ENCODE measurements around the gene MBD6.

The MBD6 gene

DNA sequence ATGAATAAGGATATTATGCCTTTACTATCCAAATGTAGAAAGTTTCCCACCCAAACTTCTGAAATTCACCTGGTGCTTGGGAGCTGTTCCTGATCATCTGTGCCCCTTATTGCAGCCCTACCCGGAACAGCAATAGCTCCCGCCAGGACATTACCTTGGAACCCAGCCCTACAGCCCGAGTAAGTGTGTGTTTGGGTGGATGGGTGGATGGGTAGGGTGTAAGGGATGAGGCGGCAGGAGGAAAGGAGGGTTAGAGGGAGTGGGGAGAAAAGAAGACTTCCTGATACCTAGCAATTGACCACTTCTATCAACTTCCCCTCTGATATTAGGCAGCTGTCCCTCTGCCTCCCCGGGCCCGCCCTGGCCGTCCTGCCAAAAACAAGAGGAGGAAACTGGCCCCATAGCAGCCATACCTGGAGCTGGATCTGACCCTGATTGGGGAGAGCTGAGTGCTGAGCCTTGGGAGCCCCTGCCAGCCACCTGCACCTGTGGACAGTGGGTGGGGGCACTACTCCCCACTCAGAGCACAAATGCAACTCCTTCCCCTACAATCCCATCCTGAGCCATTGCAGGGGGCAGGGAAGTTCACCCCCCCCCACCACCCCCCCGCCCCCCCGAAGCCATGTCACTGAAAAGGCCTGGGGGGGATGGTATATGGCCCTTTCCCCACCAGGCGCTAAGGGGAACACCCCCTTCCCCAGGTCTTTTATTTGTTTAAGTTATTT is 6.4 kb downstream of the MBD6 start:
- FAIRE-seq, result no peak

DNA sequence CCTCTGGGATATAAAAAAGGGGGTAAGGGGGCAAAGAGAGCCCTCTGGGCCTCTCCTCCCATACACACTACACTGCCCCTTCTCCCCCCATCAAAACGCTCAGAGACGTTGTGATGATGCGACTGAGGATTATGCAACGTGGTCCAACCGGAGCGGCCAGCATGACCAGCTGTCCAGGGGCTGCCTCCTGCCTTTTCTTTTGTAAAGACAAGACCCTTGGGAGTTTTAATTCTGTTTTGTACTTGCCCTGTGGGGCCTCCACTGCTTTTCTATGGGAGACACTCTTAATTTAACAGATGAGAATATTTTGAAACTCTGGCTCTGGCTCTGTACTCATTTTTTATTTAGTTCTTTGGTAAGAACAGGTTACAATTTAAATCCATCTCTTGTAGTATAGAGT is 7.2 kb downstream of the MBD6 start:
- FAIRE-seq, result no peak

DNA sequence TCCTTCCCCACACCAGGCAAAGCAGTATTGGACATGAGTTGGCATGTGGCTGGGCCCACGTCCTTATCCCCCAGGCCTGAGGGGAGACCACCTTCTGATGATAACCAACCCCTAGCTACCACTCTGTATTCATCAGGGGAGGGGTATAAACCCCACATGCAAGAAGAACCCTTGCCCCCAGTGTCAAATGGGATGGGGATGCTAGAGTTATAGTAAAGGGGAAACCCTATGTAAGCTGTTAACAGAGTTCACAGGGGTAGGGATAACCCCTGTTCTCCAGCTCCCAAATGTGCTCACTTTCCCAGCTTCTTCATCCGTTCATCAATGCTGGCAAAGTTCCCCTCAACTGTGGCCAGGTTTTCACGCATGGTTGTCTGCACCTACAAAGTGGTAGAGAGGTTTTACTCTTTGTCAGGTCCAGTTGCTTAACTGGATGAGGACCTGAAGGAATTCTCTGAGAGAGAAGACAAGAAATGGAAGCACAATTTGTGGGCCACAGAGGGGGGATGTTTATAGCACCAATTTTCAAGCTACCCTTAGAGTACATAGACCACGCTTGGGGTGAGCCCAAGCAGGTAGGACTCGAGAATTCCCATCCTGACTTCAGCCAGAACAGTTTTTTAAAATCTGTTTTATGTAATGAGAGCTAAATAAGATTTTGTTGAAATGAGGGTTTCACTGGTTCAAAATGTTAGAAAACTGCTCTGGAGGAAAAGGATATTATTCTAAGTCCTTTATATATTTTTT is 7.9 kb downstream of the MBD6 start:
- no peak for FAIRE-seq

DNA sequence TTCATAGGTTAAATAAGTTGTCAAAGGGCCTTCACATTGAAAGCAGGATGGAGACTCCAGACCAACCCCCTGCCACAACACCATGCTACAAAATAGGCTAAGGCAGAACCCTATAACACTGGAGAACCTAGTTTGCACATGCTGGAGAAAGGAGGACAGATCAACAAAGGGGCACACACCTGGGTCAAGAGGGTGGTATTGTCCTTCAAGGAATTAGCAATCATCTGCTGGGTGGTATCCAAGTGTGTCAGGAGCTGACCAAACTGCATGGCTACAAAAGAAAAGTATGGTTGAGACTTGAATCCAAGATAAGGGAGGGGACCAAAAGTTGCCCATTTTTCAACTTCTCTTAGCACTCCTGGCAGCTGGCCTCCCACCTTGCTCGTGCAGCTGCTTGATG is 9.2 kb downstream of the MBD6 start:
- FAIRE-seq, result no peak

DNA sequence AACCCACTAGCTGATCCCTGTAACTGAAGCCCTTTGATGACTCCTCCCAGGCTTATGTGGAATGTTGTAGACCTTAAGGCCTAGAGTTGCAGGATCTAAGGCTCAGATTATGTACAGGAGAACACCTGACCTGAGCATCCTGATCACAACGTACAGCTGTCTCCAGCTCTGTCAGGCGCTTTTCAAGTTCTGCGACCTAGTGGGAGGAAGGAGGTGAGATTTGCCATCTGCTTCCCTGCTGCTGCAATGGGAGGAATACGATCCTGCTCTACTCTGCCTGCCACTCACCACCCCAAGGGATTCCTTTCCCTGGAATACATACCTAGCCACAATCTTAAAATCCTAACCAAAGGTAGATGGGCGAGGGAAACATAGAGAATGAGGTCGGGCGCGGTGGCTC is 10.5 kb downstream of the MBD6 start:
- no peak for FAIRE-seq

DNA sequence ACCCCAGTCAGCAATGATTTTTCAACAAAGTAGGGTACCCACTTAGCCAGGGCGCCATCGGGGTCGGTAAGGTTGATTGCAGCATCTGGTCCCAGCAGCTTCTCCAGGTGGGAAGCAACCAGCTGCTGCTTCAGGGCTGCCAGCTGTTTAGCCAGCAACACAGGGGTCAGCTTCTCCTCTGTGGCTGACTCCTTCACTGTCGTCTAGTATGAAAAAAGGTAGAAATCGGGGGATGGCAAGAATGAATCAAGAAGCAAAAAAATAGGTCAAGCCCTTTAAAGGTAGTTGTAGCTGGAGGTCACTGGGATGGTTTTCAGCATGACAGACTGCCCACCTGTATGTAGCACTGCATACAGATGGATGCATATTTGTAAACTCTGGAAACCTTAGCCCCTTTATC is 11.6 kb downstream of the MBD6 start:
- FAIRE-seq, result no peak

DNA sequence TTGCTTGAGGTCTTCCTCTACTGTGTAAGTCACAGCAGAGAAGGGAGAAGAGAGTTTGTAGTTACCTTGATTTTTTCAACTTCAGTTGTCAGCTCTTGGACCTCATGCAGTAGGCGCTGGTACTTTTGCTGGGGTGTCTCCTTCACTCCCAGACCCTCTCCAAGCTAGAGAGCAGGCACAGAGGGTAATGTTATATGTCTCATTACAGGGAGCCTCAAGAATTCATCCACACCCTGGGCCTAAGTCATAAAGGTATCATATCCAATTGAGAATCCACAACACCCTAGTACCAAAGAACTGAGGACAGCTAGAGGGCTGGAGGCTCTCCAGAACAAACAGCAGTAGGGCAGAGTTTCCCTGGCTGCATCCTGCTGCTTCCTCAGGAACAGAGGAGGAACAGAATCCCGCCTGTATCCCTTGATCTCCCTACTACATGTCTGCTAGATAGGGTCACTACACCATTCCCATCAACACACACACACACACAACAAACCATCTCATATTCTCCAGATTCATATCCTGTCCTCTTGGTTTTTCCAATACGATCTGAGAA is 12.4 kb downstream of the MBD6 start:
- no peak for FAIRE-seq

DNA sequence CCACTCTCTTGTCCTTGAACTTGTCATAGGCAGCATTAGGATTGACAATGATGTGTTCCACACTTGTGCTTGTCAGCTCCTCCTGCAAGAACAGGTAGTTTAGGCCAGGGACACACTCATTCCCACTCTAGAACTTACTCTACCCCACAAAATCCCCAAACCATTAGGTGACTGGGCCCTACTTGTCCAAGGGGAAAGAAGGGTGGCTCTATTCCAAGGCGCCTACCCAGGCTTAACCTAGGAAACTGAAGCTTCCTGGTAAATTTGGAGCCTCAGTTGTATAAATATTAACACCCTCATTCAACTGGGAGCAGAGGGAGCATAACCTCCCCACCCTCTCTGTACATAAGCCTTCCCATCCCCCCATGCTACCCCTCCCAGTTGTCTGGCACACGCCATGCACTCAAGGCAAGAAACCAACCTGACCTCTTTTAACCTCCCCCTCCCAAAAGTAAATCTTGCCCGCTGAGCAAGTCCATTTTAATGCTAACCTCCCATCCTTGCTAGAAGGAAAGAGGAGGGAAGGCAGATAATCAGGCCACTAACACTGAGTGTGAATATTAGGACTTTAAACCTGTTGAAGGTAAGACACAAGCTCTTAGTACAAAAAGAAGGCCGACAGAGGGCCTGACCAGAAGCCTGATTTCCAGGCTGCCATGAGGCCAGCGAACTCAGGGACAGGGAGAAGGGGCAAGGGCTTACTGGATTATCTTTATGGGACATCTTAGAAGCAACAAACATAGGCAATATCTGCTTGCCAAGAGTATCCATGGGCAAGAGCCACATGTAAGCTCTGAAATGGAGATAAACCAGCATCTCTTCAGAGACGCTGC is 13.4 kb downstream of the MBD6 start:
- FAIRE-seq, result no peak

DNA sequence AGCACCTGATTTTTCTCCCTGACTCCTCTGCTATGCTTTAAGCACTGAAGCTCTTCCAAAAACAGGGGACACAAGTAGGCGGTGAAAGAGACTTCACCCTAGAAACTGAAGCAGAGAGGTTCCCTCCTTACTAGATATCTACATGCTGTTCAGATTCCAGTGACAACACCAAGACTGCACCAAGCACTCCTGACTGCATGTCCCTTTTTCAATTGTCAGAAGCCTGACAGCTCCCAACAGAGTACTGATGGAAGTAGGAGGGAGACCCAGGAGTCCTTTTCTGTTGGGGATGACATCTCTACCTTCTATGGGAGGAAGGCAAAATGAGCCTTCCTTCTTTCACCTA is 13.9 kb downstream of the MBD6 start:
- FAIRE-seq, result no peak

DNA sequence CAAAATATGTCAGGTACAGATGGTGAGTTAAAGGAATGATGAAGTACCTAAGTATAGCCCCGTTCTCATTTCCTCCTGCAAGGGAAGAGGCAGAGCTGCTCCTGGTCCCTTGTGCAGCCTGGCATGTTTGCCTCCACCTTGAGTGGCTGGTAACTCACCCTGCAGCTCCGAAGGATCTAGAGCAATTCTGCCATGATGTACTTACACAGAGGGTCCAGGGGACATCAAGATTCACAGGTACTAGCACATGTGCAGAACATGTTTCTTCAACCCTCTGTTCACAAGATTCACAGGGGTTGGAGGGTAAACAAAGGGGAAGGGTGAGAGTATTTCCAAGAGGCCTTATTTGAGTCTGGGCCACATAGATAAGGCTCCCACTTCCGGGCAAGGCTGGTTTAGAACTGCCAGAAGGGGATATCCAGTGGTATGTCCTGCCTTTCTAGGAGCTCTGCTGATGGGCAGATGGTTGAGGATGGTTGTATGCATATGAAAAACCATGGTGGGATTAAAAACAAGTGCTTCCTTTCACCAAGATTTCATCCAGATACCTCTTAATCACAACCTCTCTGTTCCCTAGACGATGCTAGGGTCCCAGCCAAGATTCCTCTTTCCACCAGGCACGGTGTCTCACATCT is 16.6 kb downstream of the MBD6 start:
- FAIRE-seq, result no peak

DNA sequence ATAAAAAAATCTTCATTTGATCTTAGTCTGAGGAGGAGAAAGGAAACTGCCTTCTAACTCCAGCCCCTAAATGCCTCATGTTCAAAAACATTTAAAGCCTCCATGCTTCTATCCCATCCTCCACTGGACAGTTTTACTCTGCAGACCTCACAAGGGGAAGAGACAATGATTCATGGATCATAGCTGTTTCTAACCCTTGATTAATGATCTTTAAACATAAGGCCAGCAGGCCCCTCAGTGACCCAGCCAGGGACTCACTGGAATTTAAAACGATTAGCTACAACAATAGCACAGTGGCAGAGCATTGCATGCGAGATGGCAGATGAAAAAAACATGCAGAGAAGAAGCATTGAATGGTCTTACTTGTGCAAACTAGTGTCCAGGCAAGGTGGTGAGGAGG is 18.4 kb downstream of the MBD6 start:
- FAIRE-seq, result no peak

DNA sequence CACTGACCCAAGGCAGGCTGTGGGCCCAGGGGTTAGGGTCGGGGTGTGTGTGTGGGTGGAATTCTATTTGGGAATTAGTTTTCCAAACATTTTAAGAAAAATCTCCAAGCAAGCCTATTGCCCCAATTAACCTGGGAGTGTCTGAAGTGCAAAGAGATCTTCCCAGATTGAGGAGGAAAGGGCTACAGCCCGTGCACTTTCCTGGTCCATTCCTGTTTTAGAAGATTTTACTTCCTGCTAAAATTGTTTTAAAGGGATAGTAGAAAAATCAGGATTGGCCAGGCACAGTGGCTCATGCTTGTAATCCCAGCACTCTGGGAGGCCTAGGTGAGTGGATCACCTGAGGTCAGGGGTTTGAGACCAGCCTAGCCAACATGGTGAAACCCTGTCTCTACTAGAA is 19.1 kb downstream of the MBD6 start:
- no peak for FAIRE-seq

DNA sequence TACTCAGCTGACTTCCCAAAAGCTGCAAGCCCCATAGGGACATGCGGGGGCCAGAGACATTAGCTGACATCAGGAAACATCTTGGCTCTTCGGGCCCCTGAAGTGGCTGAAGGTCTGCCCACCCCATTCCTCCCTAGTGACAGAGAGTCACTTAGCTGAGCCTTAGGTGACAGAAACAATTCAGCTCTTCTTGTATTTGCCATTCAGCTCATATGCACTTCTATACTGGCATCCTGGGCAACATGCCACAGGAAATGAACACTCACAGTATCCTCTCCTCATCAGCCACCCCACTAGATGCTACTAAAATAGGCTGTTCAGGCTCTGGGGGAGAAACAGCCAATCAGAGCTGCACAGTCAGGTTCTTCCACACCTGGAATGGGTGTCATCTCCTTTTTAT is 21.0 kb downstream of the MBD6 start:
- FAIRE-seq, result no peak

DNA sequence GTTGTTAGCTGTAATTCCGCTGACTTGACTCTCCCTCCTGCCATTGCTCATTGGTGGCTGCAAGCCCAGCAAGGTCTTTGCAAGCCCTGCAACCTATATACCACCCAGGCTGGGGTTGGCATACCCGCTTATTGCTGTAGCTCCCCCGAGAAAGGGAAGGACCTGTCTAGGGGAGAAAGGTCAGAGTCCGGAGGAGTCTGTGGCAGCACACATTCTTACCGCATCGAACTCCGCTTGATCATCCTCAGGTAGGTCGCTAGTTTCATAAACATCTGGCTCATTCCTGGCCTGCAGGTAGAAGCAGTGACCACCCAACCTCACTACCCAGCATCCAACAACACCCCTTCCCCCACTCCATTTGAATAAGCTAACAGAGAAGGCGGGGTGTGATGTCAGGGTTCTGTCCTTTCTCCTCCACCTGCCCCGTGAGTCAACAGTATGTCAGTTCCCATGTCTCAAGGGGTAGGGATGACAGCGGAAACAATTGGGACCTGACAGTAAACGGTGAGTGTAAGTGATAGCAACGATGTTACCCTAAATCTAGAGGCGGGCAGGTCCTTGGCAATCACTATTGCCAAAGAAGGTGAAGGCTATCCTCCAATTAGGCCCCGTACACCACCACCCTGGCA is 23.3 kb downstream of the MBD6 start:
- no peak for FAIRE-seq

DNA sequence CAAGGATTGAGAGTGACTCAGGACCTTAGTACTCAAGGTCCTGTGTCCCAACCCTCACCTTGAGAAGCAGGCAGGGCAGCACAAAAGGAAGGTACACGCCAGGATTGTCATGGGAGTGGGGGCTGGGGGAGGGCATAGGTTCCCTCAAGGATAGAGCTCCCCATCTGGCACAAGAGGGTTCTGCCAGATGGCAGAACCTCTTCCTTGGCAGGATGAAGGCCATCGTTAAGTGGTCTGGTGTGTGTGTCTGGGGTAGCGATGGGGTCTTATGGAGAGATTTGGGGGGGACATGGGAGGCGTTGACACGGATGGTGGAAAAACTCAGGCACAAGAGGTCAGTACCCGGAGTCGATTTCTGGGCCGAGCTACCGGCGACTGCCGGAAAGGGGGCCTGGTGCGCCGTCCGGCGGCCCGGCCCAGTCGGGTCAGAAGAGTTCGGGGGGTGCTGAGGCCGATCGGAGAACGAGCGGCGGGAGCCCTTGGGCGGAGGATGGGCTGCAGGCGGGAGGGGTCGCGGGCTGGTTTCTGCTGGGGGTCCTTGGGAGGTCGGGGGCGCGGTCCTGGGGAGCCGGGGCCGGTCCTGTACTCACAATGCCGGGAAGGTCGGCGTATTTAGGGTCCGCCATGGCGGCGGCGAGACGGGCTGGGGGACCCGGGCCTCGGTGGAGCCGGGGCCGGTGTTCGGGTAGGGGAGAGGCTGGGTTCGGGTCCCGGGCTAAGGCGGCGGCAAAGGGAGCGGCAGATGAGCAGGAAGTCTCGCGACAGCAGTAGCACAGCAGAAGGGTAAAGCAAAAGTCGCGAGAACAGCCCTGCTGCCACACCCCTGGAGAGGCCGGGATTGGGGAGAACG is 24.0 kb downstream of the MBD6 start, which contains the start of gene DCTN2:
Gene DCTN2, minus strand, starts transcription at position 755 of the 850 bp plus-strand sequence. Its CDS starts 129 bp downstream, at position 626.
- no peak for FAIRE-seq

DNA sequence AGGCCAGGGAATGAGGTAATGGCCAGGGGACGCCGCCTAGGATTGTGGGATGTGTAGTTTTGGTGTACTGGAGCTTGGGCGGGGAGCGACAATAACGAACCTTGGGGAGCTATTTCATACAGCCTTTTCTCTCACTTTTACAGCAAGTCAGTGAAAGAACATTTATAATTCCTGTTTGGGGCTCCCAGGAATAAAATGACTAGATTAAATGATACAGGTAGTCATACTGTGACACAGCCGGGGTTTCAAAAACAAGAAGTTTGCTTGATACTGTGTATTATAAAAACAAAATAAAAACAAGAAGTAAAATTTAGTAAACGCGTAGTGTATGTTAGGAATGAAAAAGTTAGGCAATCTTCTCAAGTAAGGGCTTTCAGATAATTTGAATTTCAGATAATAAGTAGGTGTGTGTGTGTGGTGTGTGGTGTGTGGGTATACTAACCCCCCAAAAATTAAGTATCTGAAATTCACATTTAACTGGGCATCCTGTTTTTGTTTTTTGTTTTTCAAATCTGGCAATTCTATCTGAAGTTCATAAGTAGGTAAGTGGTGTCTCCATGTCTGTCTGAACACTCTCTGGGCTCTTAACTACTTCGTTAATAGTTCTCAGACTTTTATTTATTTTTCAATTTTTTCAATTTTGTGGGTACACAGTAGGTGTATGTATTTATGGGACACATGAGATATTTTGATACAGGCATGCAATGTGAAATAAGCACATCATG is 24.8 kb downstream of the MBD6 start:
- peak; percentile 51 for FAIRE-seq

DNA sequence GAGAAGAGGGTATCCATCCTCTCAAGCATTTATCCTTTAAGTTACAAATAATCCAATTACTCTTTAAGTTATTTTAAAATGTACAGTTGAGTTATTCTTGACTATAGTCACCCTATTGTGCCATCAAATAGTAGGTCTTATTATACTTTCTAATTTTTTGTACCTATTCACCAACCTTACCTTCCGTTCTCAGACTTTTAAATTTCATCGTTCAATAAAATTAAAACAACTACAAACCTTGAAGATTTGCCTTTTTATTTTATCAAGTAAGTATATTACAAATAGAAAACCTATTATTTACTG is 25.3 kb downstream of the MBD6 start:
- FAIRE-seq, result no peak

DNA sequence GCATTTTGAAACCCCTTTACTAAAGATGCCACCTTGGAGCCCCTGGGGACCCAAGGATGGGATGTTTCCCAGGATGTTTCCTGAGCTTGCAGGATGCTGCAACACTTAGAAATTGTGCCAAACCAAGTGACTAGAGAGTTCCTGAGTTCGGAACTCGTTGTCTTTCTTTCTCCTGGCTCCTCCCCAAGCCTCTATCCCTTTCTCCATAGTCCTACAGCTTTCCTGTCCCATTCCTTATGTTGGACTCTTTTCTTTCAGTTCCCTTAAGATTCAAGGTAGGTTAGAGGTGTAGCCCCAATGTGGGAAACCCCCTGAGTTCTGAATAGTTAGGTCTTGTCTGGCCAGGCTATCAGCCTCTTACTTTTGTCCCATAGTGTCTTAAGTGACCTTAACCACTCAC is 25.9 kb downstream of the MBD6 start:
- FAIRE-seq, result no peak

DNA sequence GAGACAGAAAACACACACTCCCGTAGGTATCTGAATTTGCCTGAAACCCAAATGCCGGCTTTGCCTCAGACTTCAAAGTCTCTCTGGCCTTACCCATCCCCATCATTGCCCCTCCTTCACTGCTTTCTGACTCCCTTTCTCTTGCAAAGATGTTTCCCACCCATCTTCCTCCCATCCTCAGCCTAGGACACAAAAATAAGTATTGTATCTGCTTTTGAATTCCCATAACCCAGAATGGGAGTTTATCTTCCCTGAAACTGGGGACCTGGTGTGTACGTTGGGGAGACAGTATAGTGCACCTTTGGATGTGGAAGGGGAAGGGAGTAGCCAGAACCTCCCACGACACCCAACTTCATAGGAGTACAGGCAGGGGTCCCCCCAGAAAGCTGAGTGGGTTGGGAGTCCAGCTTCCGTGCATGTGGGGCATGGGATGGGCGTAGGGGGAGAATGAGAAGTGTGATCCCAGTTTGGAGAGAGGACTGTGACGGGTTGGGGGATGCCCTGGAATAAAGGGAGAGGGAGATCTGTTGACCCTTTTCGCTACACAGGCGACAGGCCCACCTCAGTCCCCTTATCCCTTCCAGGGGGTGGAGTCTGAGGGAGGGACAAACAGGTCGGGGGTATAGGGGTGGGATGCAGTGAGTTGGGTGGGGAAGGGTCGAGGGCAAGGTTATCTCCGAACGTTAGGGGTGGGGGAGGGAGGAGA is 26.7 kb downstream of the MBD6 start:
- no peak for FAIRE-seq

DNA sequence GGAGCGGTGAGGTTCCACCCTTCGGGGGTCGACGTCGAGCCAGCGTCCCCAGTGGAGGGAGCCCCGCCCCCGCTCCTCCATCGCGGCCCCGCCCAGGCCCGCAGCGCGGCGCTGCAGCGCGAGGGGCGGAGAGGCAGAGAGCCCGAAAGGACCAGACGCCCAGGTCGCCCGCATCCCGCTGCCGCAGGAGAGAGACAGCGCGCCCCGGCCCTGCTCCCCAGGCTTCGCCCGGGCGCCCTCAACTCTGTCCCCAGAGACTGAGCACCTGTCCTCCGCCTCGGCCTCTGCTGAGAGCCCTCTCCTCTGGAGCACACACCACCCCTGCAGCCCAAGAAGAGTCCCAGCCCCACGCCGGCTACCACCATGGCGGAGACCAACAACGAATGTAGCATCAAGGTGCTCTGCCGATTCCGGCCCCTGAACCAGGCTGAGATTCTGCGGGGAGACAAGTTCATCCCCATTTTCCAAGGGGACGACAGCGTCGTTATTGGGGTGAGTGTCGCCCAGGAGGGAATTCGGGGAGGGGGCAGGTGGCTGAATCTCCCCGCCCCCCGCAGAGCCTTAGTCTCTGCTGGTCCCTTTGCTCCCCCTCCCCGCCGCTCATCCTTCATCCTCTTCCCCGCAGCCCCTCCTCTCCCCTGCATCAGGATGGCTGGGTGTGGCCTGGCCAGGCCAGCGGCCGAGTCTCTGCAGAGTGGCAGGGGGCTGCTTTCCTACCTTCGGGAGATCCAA is 27.5 kb downstream of the MBD6 start, which contains the start of gene KIF5A:
Gene KIF5A, plus strand, starts transcription at position 136 of the 732 bp plus-strand sequence. Its CDS starts 228 bp downstream, at position 364.
- FAIRE-seq, result no peak
